GM12801 (cell line): ENCODE results near the gene TMEM250.

Experiments used
- TF ChIP-seq, protein P1 (sequence below): IDR thresholded peaks from one replicate; pipeline ENCODE4 v1.5.1; 2011; ENCODE audit warnings: control low read depth; ENCODE audit not compliant: insufficient read length; ENCODE audit errors: extremely low read depth

The TMEM250 gene

GRCh38 chr9:136151214-136151804 lies 32.6 kb upstream of the TMEM250 start:
- TF ChIP-seq, protein P1, sequence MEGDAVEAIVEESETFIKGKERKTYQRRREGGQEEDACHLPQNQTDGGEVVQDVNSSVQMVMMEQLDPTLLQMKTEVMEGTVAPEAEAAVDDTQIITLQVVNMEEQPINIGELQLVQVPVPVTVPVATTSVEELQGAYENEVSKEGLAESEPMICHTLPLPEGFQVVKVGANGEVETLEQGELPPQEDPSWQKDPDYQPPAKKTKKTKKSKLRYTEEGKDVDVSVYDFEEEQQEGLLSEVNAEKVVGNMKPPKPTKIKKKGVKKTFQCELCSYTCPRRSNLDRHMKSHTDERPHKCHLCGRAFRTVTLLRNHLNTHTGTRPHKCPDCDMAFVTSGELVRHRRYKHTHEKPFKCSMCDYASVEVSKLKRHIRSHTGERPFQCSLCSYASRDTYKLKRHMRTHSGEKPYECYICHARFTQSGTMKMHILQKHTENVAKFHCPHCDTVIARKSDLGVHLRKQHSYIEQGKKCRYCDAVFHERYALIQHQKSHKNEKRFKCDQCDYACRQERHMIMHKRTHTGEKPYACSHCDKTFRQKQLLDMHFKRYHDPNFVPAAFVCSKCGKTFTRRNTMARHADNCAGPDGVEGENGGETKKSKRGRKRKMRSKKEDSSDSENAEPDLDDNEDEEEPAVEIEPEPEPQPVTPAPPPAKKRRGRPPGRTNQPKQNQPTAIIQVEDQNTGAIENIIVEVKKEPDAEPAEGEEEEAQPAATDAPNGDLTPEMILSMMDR = no peak

- TF ChIP-seq, protein P1 = no peak
Measured at GRCh38 chr9:136149853-136150252, 31.2 kb upstream of the TMEM250 start.

- TF ChIP-seq, protein P1 = no peak
Measured at GRCh38 chr9:136149337-136149736, 30.7 kb upstream of the TMEM250 start.

DNA sequence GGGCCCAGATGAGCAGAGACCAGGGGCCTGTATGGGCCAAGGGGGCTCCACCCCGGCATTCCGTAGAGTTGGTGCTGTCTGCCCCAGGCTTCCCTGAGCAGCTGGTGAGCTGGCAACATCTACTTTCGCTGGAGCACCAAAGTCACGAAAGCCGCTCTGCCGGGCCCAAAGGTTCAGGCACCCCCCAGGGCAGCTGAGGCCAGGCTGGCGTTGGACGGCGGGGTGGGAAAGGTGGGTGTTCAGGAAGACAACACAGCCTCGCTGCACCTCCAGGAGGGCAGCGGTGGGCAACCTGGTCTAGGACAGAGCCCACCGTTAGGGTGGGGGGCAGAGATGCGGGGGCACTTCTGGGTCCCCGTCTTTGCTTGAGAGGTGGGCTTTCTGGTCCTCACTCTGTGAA lies 30.1 kb upstream of the TMEM250 start:
- TF ChIP-seq, protein P1 = no peak

- TF ChIP-seq, protein P1 = no peak
Measured at GRCh38 chr9:136147890-136148714, 29.4 kb upstream of the TMEM250 start.

- TF ChIP-seq, protein P1 = no peak
Measured at GRCh38 chr9:136147038-136147889, 28.6 kb upstream of the TMEM250 start.
